Pancreas (tissue), 10 donors: ENCODE results near the gene TDP1. TPM values are rescaled to one million over a fixed set of nuclear protein-coding genes. Genes with fewer than 3 reads are reported as not detected.

Experiments
- ATAC-seq, 4 donors: fragments of 200-7000 bp; cut with Tn5 transposase; one replicate each; pipeline versions ENCODE4 v1.8.0 to v1.9.1; 2020; ENCODE audit warnings: mild to moderate bottlenecking in 4 of 4, moderate library complexity in 4 of 4
- DNase-seq, 6 donors: peaks; one replicate each; pipeline ENCODE4 v3.0.0-alpha.2; 2020
- FAIRE-seq: peaks from 2 replicates; lab custom pipeline; 2012; peaks lifted over from hg19 to GRCh38; lab: Jason Lieb, UNC
- H3K27ac ChIP-seq, 4 donors: fragments of 200-600 bp; sonication (generic); 1 replicate in 3 of 4; 2 replicates in 1 of 4; pipeline versions ENCODE4 v1.5.0 to v1.8.0; 2020
- H3K27me3 ChIP-seq, 4 donors: fragments of 200-600 bp; one replicate each; pipeline ENCODE4 v1.8.0; 2021
- H3K36me3 ChIP-seq, 3 donors: fragments of 200-600 bp; sonication (generic) in 1 of 3; one replicate each; pipeline versions ENCODE4 v1.5.0 to v1.8.0; 2020 to 2021
- H3K4me1 ChIP-seq, 3 donors: fragments of 200-600 bp; one replicate each; pipeline ENCODE4 v1.8.0; 2021
- H3K4me3 ChIP-seq, 4 donors: fragments of 200-600 bp; sonication (generic) in 2 of 4; one replicate each; pipeline versions ENCODE4 v1.5.0 to v1.8.0; 2020 to 2021
- H3K9me3 ChIP-seq, 4 donors: fragments of 200-600 bp; one replicate each; pipeline ENCODE4 v1.8.0; 2021
- WGBS, 2 donors: extraction: QIAGEN DNeasy Blood & Tissue Kit; methylation state at CpG; one replicate each; pipeline ENCODE4 v1.1.7; 2013; 5-methylcytosine and 5-hydroxymethylcytosine counted together
- intact Hi-C, 3 donors: fragments of 100-400 bp; cut with DNase I; formaldehyde crosslinking; loops; one replicate each; pipeline versions ENCODE4 v1.11.1 to v1.14.2; 2022
- polyA plus RNA-seq, 2 donors: library from polyadenylated mRNA; stranded (reverse); fragments of 200-250 nt; gene quantifications; one replicate each; pipeline ENCODE4 v1.2.3, GENCODE V29; 2013
- total RNA-seq, 6 donors: library from RNA; stranded (reverse); fragmentation: NEBNext Ultra II Directional in 4 of 6; extraction: Animal tissue kit (Norgen Biotek cat#: 25700) in 4 of 6; gene quantifications; one replicate each; pipeline versions ENCODE4 v1.2.1 to v1.2.4, GENCODE V29; 2021 to 2023
- TF ChIP-seq, protein P1 (sequence below), 4 donors: fragments of 200-600 bp; sonication (generic) in 3 of 4; IDR thresholded peaks; one replicate each; pipeline versions ENCODE4 v1.5.0 to v1.8.0; 2021; ENCODE audit warnings: antibody characterized with exemption in 4 of 4
- donor health status: healthy with polysubstance abuse.
- donor health status: DM: no; HTN: no; CAD: no; lungs with moderate emphysema.
- donor health status: DM: no; HTN: no; CAD: no.
- donor health status: control.
- donor health status: control.
- donor health status: Bipolar disorder and iron deficiency.
- donor health status: DM: yes; HTN: yes; CAD: no.
- donor health status: DM: no; HTN: no; CAD: no.
- donor health status: DM: no; HTN: no; CAD: no.
- donor health status: DM: yes; HTN: yes; CAD: no.

The TDP1 gene
- total and polyA plus RNA-seq, 8 donors: 2.2 to 9.5 (median 5.8) TPM

GRCh38 chr14:90060965-90061684 lies 105.4 kb downstream of the TDP1 start:
- TF ChIP-seq, protein P1, sequence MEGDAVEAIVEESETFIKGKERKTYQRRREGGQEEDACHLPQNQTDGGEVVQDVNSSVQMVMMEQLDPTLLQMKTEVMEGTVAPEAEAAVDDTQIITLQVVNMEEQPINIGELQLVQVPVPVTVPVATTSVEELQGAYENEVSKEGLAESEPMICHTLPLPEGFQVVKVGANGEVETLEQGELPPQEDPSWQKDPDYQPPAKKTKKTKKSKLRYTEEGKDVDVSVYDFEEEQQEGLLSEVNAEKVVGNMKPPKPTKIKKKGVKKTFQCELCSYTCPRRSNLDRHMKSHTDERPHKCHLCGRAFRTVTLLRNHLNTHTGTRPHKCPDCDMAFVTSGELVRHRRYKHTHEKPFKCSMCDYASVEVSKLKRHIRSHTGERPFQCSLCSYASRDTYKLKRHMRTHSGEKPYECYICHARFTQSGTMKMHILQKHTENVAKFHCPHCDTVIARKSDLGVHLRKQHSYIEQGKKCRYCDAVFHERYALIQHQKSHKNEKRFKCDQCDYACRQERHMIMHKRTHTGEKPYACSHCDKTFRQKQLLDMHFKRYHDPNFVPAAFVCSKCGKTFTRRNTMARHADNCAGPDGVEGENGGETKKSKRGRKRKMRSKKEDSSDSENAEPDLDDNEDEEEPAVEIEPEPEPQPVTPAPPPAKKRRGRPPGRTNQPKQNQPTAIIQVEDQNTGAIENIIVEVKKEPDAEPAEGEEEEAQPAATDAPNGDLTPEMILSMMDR (IDR thresholded peaks at IDR 0.05): no peak
- peak in 2 of 6 donors; percentile 64 to 70 for DNase-seq
- H3K27ac ChIP-seq: no peak overlapping the region
- WGBS, 2 donors: 2 to 3% methylated on average over 52 to 60 of the region's 60 CpGs
- no peaks in the 10 kb centered on the region for H3K9me3 ChIP-seq
- peak in 3 of 4 donors; percentile 7 to 17 (median 7) for ATAC-seq
- no peak for FAIRE-seq
- peaks cover 0 to 12% (median 8%) of the 10 kb centered on the region in 3 donors for H3K4me1 ChIP-seq
- H3K36me3 ChIP-seq: no peaks in the 10 kb centered on the region
- intact Hi-C loops: no loop called here
- H3K4me3 ChIP-seq: peak overlapping the region; percentile 14 to 56 (median 42)
- H3K27me3 ChIP-seq: peaks cover 0 to 10% (median 4%) of the 10 kb centered on the region in 4 donors

DNA sequence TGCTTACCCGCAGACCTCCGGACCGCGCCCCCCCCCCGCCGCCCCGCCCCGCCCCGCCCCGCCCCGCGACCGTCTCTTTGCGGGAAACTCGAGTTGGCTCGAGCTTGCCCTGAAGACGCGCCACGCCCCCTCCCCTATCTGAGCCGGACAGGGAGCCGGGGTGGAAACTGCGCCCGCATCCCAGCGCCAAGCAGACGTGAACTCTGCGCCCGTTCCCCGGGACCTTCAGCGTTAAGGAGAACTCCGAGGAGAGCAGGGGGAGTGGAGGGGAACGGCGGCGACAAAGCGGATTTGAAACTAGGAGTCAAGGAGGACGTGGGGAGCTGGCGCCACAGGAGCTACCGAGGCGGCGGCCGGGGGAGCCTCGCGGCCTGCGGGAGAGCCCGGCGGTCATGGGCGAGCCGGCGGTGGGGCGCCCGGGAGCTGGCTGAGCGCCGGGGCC lies 106.0 kb downstream of the TDP1 start, which contains the start of gene KCNK13:
Gene KCNK13 (plus strand): TSS at position 310 of the 442 bp plus-strand sequence. CDS start 212 bp downstream, outside the sequence.
- H3K36me3 ChIP-seq: no peaks in the 10 kb centered on the region
- peaks cover 0 to 12% (median 8%) of the 10 kb centered on the region in 3 donors for H3K4me1 ChIP-seq
- WGBS, 2 donors: 0% methylated on average over 36 to 52 of the region's 52 CpGs
- ATAC-seq (peak in 3 of 4 donors; percentile 5 to 32 (median 19)), FAIRE-seq (no peak), DNase-seq (peak in 4 of 6 donors; percentile 11 to 63 (median 38))
- H3K27me3 ChIP-seq: peaks cover 0 to 9% (median 4%) of the 10 kb centered on the region in 4 donors
- no peak within 1 kb of the TSS for H3K27ac ChIP-seq
- no peaks in the 10 kb centered on the region for H3K9me3 ChIP-seq
- intact Hi-C loops: no loop called here
- TF ChIP-seq, protein P1 (IDR thresholded peaks at IDR 0.05): no peak
- peak within 1 kb of the TSS; percentile 14 to 56 (median 42) for H3K4me3 ChIP-seq

GRCh38 chr14:90062127-90062794 lies 106.5 kb downstream of the TDP1 start:
- intact Hi-C loops: no loop called here
- Histone ChIP-seq H3K36me3 (no peaks in the 10 kb centered on the region), H3K4me3 (peak overlapping the region in 3 of 4 donors; percentile 12 to 56 (median 34)), H3K9me3 (no peaks in the 10 kb centered on the region), H3K27me3 (peaks cover 0 to 8% (median 4%) of the 10 kb centered on the region in 4 donors), H3K27ac (no peak overlapping the region), H3K4me1 (peaks cover 0 to 12% (median 8%) of the 10 kb centered on the region in 3 donors)
- FAIRE-seq (no peak), DNase-seq (peak in 5 of 6 donors; percentile 9 to 72 (median 23)), ATAC-seq (peak in 3 of 4 donors; percentile 51 to 64 (median 57))
- WGBS, 2 donors: 1 to 2% methylated on average over 35 to 63 of the region's 63 CpGs
- TF ChIP-seq, protein P1 (IDR thresholded peaks at IDR 0.05): no peak

DNA sequence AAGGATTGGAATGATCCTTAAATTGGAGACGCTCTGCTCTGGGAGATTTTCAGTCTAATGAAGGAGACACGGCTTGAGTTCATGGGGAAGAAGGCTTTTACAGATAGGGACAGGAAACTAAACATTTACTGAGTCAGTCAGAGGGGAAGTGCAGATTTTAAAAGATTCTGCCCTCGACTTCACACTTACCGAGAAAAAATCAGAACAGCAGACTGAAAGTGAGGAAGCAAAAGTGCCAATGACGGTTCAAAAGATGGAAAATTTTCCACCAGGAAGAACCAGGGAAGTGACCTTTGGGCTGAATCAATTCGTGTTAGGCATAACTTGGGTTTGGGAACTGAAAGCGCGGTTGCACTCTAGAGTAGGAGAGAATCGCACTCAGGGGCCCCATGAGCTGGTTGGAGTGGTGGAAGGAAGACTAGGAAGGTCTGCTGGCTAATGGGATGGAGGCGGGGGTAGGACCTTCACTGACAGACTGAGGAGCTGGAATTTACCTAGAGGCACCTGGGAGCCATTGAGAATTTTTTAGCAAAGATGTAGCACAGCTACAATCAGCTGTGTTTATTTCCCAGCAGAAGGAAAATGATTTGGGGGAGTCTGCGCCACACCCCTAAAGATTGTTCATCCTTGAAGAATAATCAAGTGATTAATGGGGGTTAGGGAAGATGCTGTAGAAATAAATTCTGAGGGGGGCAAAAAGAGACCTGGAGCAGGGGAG lies 107.3 kb downstream of the TDP1 start:
- no peak overlapping the region for H3K27ac ChIP-seq
- TF ChIP-seq, protein P1 (IDR thresholded peaks at IDR 0.05): no peak
- no peak for FAIRE-seq
- H3K36me3 ChIP-seq: no peaks in the 10 kb centered on the region
- intact Hi-C loops: no loop called here
- H3K27me3 ChIP-seq: peaks cover 0 to 8% (median 3%) of the 10 kb centered on the region in 4 donors
- 27 to 28% methylated on average over 11 of the region's 11 CpGs for WGBS, 2 donors
- no peaks in the 10 kb centered on the region for H3K9me3 ChIP-seq
- peaks cover 0 to 12% (median 8%) of the 10 kb centered on the region in 3 donors for H3K4me1 ChIP-seq
- peak overlapping the region in 2 of 4 donors; percentile 12 to 56 for H3K4me3 ChIP-seq
- no peak for DNase-seq
- no peak for ATAC-seq
